ENCODE data around the gene MRPL55. TPM values are rescaled to one million over a fixed set of nuclear protein-coding genes. Genes with fewer than 3 reads are reported as not detected.

MRPL55 gene
- total RNA-seq, 4 donors from 2014 or later, result 99.3 to 161 (median 119) TPM

- H3K9me3 ChIP-seq, result no peaks in the 10 kb centered on the region
- peaks cover 44% of the 10 kb centered on the region for H3K4me1 ChIP-seq
- no peaks in the 10 kb centered on the region for H3K27me3 ChIP-seq
- WGBS, result 91% methylated on average over 9 of the region's 9 CpGs
- no peak overlapping the region for H3K27ac ChIP-seq
- no peak overlapping the region for H3K4me3 ChIP-seq
- H3K36me3 ChIP-seq, result peaks cover 22% of the 10 kb centered on the region
- DNase-seq (ENCODE audit: low spot score in 2 of 2), result no peak
- TF ChIP-seq POLR2A (IDR thresholded peaks at IDR 0.05) (no peak), POLR2AphosphoS5 (IDR thresholded peaks at IDR 0.05) (no peak), EP300 (IDR thresholded peaks at IDR 0.05) (no peak)
- TF ChIP-seq, protein P1, sequence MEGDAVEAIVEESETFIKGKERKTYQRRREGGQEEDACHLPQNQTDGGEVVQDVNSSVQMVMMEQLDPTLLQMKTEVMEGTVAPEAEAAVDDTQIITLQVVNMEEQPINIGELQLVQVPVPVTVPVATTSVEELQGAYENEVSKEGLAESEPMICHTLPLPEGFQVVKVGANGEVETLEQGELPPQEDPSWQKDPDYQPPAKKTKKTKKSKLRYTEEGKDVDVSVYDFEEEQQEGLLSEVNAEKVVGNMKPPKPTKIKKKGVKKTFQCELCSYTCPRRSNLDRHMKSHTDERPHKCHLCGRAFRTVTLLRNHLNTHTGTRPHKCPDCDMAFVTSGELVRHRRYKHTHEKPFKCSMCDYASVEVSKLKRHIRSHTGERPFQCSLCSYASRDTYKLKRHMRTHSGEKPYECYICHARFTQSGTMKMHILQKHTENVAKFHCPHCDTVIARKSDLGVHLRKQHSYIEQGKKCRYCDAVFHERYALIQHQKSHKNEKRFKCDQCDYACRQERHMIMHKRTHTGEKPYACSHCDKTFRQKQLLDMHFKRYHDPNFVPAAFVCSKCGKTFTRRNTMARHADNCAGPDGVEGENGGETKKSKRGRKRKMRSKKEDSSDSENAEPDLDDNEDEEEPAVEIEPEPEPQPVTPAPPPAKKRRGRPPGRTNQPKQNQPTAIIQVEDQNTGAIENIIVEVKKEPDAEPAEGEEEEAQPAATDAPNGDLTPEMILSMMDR (IDR thresholded peaks at IDR 0.05), result no peak
Measured at GRCh38 chr1:228106800-228107054, 2.4 kb downstream of the MRPL55 start.

DNA sequence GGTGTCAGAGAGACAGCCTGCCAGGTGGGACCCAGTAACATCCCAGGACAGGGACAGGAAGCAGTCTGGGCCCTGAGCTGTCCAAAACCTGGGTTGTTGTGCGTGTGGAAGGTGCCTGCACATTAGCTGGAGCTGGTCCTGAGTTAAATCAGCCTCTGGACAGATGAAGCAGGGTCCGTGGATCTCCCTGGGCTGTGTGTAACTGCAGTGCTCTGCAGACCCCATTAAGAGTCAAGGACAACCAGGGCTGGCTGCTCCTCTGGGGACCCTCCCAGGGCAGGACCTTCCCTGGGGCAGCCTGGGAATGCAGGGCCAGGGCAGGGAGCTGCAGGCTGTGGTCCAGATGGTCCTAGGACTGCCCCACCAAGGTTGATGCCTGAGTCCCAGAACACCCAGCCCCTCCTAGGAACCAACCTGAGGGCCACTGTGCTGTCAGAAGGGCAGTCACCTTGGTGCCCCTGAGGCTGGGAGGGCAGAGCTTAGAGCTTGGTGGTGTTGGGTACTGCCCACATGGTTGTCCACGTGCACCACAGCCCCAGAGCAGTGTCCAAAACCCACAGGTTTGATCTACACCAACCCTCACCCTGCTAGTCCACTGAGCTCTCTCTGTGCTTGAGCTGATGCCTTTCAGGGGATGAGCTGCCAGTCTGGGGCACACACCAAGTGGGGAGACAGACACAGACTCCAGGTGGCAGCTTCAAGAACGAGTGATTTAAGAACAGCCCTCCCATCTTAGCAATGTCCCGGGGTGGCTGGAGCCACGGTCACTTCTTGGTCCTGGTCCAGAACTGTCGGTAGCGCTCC is 2.9 kb downstream of the MRPL55 start:
- peaks cover 48% of the 10 kb centered on the region for H3K4me1 ChIP-seq

GRCh38 chr1:228105270-228105995 is 3.7 kb downstream of the MRPL55 start:
- H3K9me3 ChIP-seq, result no peaks in the 10 kb centered on the region
- H3K4me1 ChIP-seq, result peaks cover 51% of the 10 kb centered on the region
- no peak for DNase-seq (ENCODE audit: low spot score in 2 of 2)
- H3K4me3 ChIP-seq, result no peak overlapping the region
- no peaks in the 10 kb centered on the region for H3K27me3 ChIP-seq
- 90% methylated on average over 2 of the region's 9 CpGs for WGBS
- peaks cover 22% of the 10 kb centered on the region for H3K36me3 ChIP-seq
- H3K27ac ChIP-seq, result no peak overlapping the region
- no peak for TF ChIP-seq POLR2A (IDR thresholded peaks at IDR 0.05)
- TF ChIP-seq, protein P1 (IDR thresholded peaks at IDR 0.05), result no peak
- TF ChIP-seq EP300 (IDR thresholded peaks at IDR 0.05), result no peak
- no peak for TF ChIP-seq POLR2AphosphoS5 (IDR thresholded peaks at IDR 0.05)

More for the DNA sequence above, 2.9 kb downstream of the MRPL55 start:
- no peak for DNase-seq (ENCODE audit: low spot score in 2 of 2)
- Histone ChIP-seq H3K36me3 (peaks cover 22% of the 10 kb centered on the region), H3K27ac (no peak overlapping the region), H3K27me3 (no peaks in the 10 kb centered on the region), H3K9me3 (no peaks in the 10 kb centered on the region), H3K4me3 (no peak overlapping the region)
- TF ChIP-seq POLR2A (IDR thresholded peaks at IDR 0.05) (no peak), POLR2AphosphoS5 (IDR thresholded peaks at IDR 0.05) (no peak), EP300 (IDR thresholded peaks at IDR 0.05) (no peak)
- TF ChIP-seq, protein P1 (IDR thresholded peaks at IDR 0.05), result no peak
- no CpG with 5 or more reads among the region's 8 CpGs for whole genome bisulfite sequencing

GRCh38 chr1:228104526-228105269 is 4.4 kb downstream of the MRPL55 start:
- 52% methylated on average over 6 of the region's 7 CpGs for WGBS
- Histone ChIP-seq H3K4me1 (peaks cover 44% of the 10 kb centered on the region), H3K4me3 (no peak overlapping the region), H3K36me3 (peaks cover 29% of the 10 kb centered on the region), H3K27me3 (no peaks in the 10 kb centered on the region), H3K9me3 (no peaks in the 10 kb centered on the region), H3K27ac (no peak overlapping the region)
- TF ChIP-seq, protein P1 (IDR thresholded peaks at IDR 0.05), result no peak
- TF ChIP-seq EP300 (IDR thresholded peaks at IDR 0.05) (no peak), POLR2AphosphoS5 (IDR thresholded peaks at IDR 0.05) (no peak), POLR2A (IDR thresholded peaks at IDR 0.05) (no peak)
- no peak for DNase-seq (ENCODE audit: low spot score in 2 of 2)

Data from suprapubic skin (tissue), 4 donors.